Spleen (tissue), 11 donors: ENCODE data around the gene BCAS4. TPM values are rescaled to one million over a fixed set of nuclear protein-coding genes. Genes with fewer than 3 reads are reported as not detected.
"Not testable (repeated sequence)": the region's sequence is repeated elsewhere in the genome, so short reads cannot be mapped to it uniquely, and the experiment has no call there.

Experiments used
- DNase-seq: peaks from one replicate; pipeline ENCODE4 v3.0.0-alpha.2; 2020
- H3K27ac ChIP-seq, 8 donors: fragments of 200-600 bp; sonication (generic) in 7 of 8; 1 replicate in 4 of 8; 2 replicates in 4 of 8; pipeline versions ENCODE4 v1.5.0 to v1.8.0; 2016 to 2021; ENCODE audit warnings: inconsistent platforms in 4 of 8, mild to moderate bottlenecking in 4 of 8, moderate library complexity in 1 of 8
- H3K27me3 ChIP-seq, 7 donors: fragments of 200-600 bp; sonication (generic) in 6 of 7; replicated peaks in 1 of 7; 1 replicate in 4 of 7; 2 replicates in 3 of 7; pipeline versions ENCODE4 v1.5.0 to v1.8.0; 2016 to 2021; ENCODE audit warnings: inconsistent platforms in 3 of 7, mild to moderate bottlenecking in 1 of 7
- H3K36me3 ChIP-seq, 6 donors: fragments of 200-600 bp; sonication (generic) in 5 of 6; 1 replicate in 4 of 6; 2 replicates in 2 of 6; pipeline versions ENCODE4 v1.5.0 to v1.8.0; 2016 to 2021; ENCODE audit warnings: inconsistent platforms in 2 of 6
- H3K4me1 ChIP-seq, 6 donors: fragments of 200-600 bp; sonication (generic) in 5 of 6; 1 replicate in 3 of 6; 2 replicates in 3 of 6; pipeline versions ENCODE4 v1.5.0 to v1.8.0; 2016 to 2021; ENCODE audit warnings: inconsistent platforms in 3 of 6
- H3K4me3 ChIP-seq, 8 donors: fragments of 200-600 bp; sonication (generic) in 7 of 8; 1 replicate in 4 of 8; 2 replicates in 4 of 8; pipeline versions ENCODE4 v1.5.0 to v1.8.0; 2016 to 2021; ENCODE audit warnings: inconsistent platforms in 4 of 8, mild to moderate bottlenecking in 4 of 8, moderate library complexity in 2 of 8
- H3K9me3 ChIP-seq, 8 donors: fragments of 200-600 bp; sonication (generic) in 7 of 8; 1 replicate in 4 of 8; 2 replicates in 4 of 8; pipeline versions ENCODE4 v1.5.0 to v1.8.0; 2016 to 2021; ENCODE audit warnings: inconsistent platforms in 4 of 8
- CTCF ChIP-seq, 11 experiments: fragments of 200-600 bp in 7 of 11; fragments of 450-650 bp in 4 of 11; sonication (generic) in 4 of 11; IDR thresholded peaks in 8 of 11; conservative IDR thresholded peaks in 3 of 11; 1 replicate in 7 of 11; 2 replicates in 4 of 11; pipeline versions ENCODE4 v1.4.0 to v1.8.0; 2016 to 2021; ENCODE audit warnings: antibody characterized with exemption in 11 of 11, inconsistent platforms in 4 of 11, mild to moderate bottlenecking in 1 of 11
- POLR2A ChIP-seq, 3 donors: fragments of 450-650 bp; IDR thresholded peaks; one replicate each; pipeline ENCODE4 v1.5.1; 2017; ENCODE audit warnings: antibody characterized with exemption in 3 of 3, mild to moderate bottlenecking in 1 of 3
- POLR2AphosphoS5 ChIP-seq, 3 donors: sonication (generic); formaldehyde crosslinking; IDR thresholded peaks; one replicate each; pipeline ENCODE4 v1.5.1; 2017; ENCODE audit warnings: antibody characterized with exemption in 3 of 3
- WGBS, 5 donors: extraction: QIAGEN DNeasy Blood & Tissue Kit in 3 of 5; methylation state at CpG; one replicate each; pipeline versions ENCODE4 v1.1.5 to v1.1.7; 2013 to 2018; 5-methylcytosine and 5-hydroxymethylcytosine counted together
- intact Hi-C: fragments of 100-400 bp; cut with DNase I; formaldehyde crosslinking; loops from one replicate; pipeline ENCODE4 v1.15.0; 2023; ENCODE audit warnings: low total_unique reads
- polyA plus RNA-seq, 3 donors: library from polyadenylated mRNA; stranded (reverse); fragments of 200-250 nt; gene quantifications; one replicate each; pipeline ENCODE4 v1.2.1, GENCODE V29; 2013
- total RNA-seq, 7 donors: library from RNA; depleted of rRNA in 3 of 7; stranded (reverse); fragments of >200 nt in 3 of 7; fragmentation: NEBNext Ultra II Directional in 4 of 7; extraction: Animal tissue kit (Norgen Biotek cat#: 25700) in 4 of 7; gene quantifications; one replicate each; pipeline versions ENCODE4 v1.1.0 to v1.2.1, GENCODE V29; 2016 to 2021
- donor health status: healthy with polysubstance abuse.
- donor health status: DM: no; HTN: no; CAD: no; lungs with moderate emphysema.
- donor health status: DM: no; HTN: no; CAD: no.
- donor health status: Bipolar disorder and iron deficiency.
- donor health status: healthy.
- donor health status: DM: no; HTN: no; CAD: no.
- donor health status: DM: yes; HTN: yes; CAD: no.

Gene BCAS4
- total and polyA plus RNA-seq, 10 donors = 11.8 to 33.3 (median 19.7) TPM

- H3K4me1 ChIP-seq, H3K4me3 ChIP-seq, H3K36me3 ChIP-seq, H3K9me3 ChIP-seq, H3K27me3 ChIP-seq, H3K27ac ChIP-seq, intact Hi-C loops: not testable (repeated sequence)
- 79 to 94% (median 85%) methylated on average over 7 to 11 of the region's 12 CpGs for WGBS, 5 donors
- peak; percentile 16 for DNase-seq
Observed at GRCh38 chr20:50769551-50770085, 25.2 kb upstream of the BCAS4 start.

DNA sequence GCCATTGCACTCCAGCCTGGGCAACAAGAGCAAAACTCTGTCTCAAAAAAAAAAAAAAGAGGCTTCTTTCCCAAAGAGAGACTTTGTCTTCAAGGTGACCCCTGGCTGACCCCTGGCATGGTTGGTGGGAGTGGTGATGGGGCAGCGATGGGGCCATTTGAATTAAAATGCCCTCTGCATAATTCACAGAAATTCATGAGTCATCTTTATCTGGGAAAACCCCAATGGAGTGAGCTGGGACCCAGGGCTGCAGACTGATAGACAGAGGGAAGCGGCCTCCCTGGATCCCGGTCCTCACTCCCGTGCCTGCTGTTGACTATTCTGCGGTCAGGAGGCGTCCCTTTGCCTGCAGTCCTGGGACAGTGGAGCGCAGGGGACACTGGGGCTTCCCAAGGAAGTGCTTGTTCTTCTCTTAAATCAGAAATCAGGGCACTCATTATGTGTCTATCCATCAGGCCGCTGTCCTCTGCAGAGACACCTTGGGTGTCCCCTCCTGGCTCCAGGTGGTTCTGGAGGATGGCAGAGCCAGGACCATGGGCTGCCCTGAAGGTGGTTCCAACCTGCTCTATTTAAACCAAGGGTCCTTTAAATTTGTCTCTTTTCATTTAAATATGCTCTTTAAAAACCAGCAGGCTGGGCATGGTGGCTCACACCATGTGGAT, 23.3 kb upstream of the BCAS4 start:
- H3K9me3 ChIP-seq, H3K36me3 ChIP-seq, H3K27me3 ChIP-seq, H3K4me3 ChIP-seq, H3K4me1 ChIP-seq, H3K27ac ChIP-seq, intact Hi-C loops: not testable (repeated sequence)
- 71 to 87% (median 82%) methylated on average over 3 to 8 of the region's 8 CpGs for WGBS, 5 donors
- DNase-seq = peak; percentile 16

DNA sequence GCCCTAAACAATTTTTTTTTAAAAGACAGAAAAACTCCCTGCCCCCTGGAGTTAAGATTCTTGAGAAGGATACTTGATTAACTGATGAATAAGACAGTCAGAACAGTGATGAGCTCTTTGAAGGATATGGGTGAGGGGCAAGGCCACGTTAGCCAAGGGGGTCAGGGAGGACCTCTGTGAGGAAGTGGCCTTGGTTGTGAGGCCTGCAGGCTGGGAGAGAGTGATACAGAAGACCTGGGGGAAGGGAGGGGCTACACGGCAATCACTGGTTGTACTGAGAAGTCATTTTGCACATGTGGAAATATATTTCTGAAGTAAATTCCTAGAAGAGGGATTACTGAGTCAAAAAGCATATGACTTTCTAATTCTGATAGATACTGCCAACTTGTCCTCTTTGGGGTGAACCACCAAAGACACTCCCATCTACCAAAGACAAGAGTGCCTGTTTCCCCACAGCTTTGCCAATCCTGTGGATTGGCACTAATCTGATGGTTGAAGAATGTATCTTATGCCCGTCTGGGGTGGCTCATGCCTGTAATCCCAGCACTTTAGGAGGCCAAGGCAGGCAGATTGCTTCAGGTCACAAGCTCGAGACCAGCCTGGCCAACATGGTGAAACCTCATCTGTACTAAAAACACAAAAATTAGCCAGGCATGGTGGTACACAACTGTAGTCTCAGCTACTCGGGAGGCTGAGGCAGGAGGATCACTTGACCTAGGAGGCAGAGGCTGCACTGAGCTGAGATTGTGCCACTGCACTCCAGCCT, 22.3 kb upstream of the BCAS4 start:
- DNase-seq = peak; percentile 31
- no peak overlapping the region for H3K4me3 ChIP-seq
- 61 to 74% (median 66%) methylated on average over 5 of the region's 5 CpGs for WGBS, 5 donors
- TF ChIP-seq CTCF (IDR thresholded peaks at IDR 0.05 in 8 of 11, conservative IDR thresholded peaks at IDR 0.05 in 3 of 11) (no peak), POLR2AphosphoS5 (IDR thresholded peaks at IDR 0.05) (no peak), POLR2A (IDR thresholded peaks at IDR 0.05) (no peak)
- H3K27ac ChIP-seq = no peak overlapping the region
- H3K36me3 ChIP-seq = no peaks in the 10 kb centered on the region
- intact Hi-C loops = no loop called here
- H3K9me3 ChIP-seq = no peaks in the 10 kb centered on the region
- H3K27me3 ChIP-seq = peaks cover 0 to 9% (median 0%) of the 10 kb centered on the region in 7 donors
- H3K4me1 ChIP-seq = no peaks in the 10 kb centered on the region

DNA sequence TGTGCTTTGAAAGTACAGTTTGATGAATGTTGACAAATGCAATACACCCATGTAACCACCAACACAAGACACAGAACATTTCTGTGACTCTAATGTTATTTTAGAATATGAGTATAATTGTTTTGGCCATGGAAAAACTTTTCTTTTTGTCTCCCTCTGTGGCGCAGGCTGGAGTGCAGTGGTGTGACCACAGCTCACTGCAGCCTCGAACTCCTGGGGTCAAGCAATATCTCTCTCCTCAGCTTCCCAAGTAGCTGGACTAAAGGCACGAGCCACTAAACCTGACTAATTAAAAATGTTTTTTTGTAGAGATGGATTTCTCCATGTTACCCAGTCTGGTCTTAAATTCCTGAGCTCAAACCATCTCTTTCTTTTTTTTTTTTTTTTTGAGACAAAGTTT, 20.3 kb upstream of the BCAS4 start:
- TF ChIP-seq POLR2AphosphoS5 (IDR thresholded peaks at IDR 0.05) (no peak), CTCF (IDR thresholded peaks at IDR 0.05 in 8 of 11, conservative IDR thresholded peaks at IDR 0.05 in 3 of 11) (no peak), POLR2A (IDR thresholded peaks at IDR 0.05) (no peak)
- H3K36me3 ChIP-seq = no peaks in the 10 kb centered on the region
- H3K9me3 ChIP-seq = no peaks in the 10 kb centered on the region
- peaks cover 0 to 9% (median 0%) of the 10 kb centered on the region in 7 donors for H3K27me3 ChIP-seq
- WGBS, 5 donors = 76 to 90% (median 86%) methylated on average over 3 of the region's 3 CpGs
- H3K27ac ChIP-seq = no peak overlapping the region
- intact Hi-C loops = no loop called here
- DNase-seq = peak; percentile 14
- H3K4me3 ChIP-seq = no peak overlapping the region
- H3K4me1 ChIP-seq = no peaks in the 10 kb centered on the region

GRCh38 chr20:50776122-50776817, 18.6 kb upstream of the BCAS4 start:
- intact Hi-C loops = no loop called here
- H3K27me3 ChIP-seq = peaks cover 0 to 9% (median 0%) of the 10 kb centered on the region in 7 donors
- no peaks in the 10 kb centered on the region for H3K4me1 ChIP-seq
- H3K36me3 ChIP-seq = no peaks in the 10 kb centered on the region
- H3K27ac ChIP-seq = no peak overlapping the region
- peak; percentile 7 for DNase-seq
- WGBS, 5 donors = 69 to 87% (median 83%) methylated on average over 8 of the region's 8 CpGs
- TF ChIP-seq CTCF (IDR thresholded peaks at IDR 0.05 in 8 of 11, conservative IDR thresholded peaks at IDR 0.05 in 3 of 11) (no peak), POLR2A (IDR thresholded peaks at IDR 0.05) (no peak), POLR2AphosphoS5 (IDR thresholded peaks at IDR 0.05) (no peak)
- no peak overlapping the region for H3K4me3 ChIP-seq
- no peaks in the 10 kb centered on the region for H3K9me3 ChIP-seq
